ENCODE results near the gene IL18RAP.

IL18RAP gene

DNA sequence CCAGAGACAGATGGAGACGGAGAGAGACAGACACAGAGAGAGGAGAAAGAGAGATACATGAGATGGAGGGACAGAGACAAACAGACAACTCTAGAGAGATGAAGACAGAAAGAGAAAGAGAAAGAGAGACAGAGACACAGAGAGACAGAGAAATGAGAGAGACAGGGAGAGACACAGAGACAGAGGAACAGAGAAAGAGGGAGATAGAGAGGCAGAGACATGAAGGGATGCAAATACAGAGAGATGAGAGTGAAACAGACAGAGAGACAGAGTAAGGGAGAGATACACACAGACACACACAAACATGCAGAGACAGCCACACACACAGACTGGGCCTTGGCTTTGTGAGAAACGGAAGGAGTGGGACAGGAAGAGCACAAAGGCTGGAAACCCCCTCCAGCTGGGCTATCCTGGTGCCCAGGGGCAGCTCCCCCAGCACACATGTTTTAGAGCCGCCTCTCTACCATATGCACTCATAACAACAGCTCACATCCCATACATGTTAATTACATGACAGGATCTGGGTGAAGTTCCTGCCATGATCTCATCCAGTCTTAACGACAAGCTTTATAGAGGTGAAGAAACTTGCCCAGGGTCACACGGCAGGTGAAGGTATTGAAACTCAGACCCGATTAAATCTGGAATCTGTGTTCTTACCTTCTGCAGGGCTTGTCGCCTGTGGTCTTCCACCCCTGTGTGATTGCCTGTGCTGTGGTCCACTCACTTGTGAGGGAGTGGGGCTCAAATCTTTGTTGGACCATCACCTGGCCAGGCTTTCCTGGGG lies 35.0 kb upstream of the IL18RAP start:
- no peak overlapping the region for H3K27ac ChIP-seq
- no peak for TF ChIP-seq ZFX (IDR thresholded peaks at IDR 0.05; ENCODE audit: borderline replicate concordance)
- TF ChIP-seq, protein P1, sequence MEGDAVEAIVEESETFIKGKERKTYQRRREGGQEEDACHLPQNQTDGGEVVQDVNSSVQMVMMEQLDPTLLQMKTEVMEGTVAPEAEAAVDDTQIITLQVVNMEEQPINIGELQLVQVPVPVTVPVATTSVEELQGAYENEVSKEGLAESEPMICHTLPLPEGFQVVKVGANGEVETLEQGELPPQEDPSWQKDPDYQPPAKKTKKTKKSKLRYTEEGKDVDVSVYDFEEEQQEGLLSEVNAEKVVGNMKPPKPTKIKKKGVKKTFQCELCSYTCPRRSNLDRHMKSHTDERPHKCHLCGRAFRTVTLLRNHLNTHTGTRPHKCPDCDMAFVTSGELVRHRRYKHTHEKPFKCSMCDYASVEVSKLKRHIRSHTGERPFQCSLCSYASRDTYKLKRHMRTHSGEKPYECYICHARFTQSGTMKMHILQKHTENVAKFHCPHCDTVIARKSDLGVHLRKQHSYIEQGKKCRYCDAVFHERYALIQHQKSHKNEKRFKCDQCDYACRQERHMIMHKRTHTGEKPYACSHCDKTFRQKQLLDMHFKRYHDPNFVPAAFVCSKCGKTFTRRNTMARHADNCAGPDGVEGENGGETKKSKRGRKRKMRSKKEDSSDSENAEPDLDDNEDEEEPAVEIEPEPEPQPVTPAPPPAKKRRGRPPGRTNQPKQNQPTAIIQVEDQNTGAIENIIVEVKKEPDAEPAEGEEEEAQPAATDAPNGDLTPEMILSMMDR (IDR thresholded peaks at IDR 0.05) = no peak

DNA sequence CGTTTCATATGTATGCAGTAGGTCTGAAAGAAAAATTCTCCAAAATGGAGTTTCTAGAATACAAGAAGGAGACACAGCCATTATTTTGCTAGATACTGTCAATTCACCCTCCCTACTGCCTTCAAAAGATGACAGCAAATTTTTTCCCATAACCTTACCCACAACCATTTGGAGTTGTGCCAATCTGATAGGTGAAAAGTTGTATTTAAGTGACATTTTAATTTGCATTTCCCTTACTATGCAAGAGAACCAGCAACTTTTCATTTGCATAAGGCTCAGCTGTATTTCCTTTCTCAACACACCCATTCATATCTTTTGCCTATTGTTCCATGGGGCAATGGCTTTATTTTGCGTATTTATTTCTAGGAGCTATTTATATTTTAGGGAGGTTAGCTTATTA lies 31.4 kb upstream of the IL18RAP start:
- no peak overlapping the region for H3K27ac ChIP-seq
- TF ChIP-seq, protein P1 (IDR thresholded peaks at IDR 0.05) = no peak
- no peak for TF ChIP-seq ZFX (IDR thresholded peaks at IDR 0.05; ENCODE audit: borderline replicate concordance)

DNA sequence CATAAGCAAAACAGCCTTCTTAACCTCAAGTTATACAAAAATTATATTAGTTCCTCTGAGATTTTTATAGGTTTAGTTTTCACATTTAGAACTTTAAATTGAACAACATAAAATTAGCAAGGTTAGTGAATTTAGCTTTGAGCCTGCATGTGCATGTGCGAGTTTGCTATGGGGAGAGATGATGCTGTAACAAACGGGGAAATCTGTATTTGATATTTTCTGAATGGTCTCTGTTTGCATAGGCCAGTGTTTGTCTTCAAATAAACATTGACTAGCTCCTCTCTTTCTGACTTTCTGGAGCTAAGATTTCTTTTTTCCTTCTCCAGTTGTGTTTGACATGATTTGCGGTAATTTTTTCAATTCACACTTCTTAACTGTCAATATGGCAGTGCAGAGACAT lies 30.9 kb upstream of the IL18RAP start:
- H3K27ac ChIP-seq = no peak overlapping the region
- no peak for TF ChIP-seq ZFX (IDR thresholded peaks at IDR 0.05; ENCODE audit: borderline replicate concordance)
- TF ChIP-seq, protein P1 (IDR thresholded peaks at IDR 0.05) = no peak

DNA sequence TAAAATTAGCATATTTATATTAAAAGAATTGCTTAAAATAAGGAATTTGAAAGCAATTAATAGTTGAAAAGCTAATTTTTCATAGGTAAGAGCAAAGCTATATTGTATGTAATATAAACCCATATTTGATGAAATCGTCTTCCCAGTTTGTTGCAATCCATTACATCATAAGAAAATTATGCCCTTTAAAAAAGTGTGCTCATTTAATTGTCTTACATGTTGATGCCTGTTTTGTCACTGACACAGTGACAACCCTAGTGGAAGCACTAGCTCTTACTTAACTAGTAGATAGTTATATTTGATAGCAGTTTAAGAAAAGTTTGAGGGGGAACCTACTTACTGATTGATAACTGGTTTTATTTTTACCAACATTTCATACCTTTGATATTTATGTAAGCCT lies 30.0 kb upstream of the IL18RAP start:
- no peak overlapping the region for H3K27ac ChIP-seq
- no peak for TF ChIP-seq ZFX (IDR thresholded peaks at IDR 0.05; ENCODE audit: borderline replicate concordance)
- TF ChIP-seq, protein P1 (IDR thresholded peaks at IDR 0.05) = no peak

DNA sequence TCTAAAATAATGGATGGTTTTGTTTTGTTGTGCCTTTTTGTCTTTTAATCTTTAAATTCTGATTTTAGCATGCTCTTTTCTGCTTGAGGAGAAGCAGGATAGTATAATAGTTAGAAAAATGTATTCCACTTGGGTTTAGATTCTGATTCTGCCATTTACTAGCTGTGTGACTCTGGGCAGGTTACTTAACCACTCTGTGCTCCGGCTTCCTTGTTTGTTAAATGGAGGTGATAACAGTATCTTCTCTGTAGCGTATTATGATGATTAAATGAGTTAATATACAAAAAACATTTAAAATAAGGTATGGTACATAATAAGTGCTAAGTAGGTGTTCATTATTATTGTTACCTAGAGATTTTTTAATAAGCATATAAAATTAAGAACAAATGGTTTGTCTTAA lies 26.9 kb upstream of the IL18RAP start:
- H3K27ac ChIP-seq = no peak overlapping the region
- TF ChIP-seq ZFX (IDR thresholded peaks at IDR 0.05; ENCODE audit: borderline replicate concordance) = no peak
- TF ChIP-seq, protein P1 (IDR thresholded peaks at IDR 0.05) = no peak

DNA sequence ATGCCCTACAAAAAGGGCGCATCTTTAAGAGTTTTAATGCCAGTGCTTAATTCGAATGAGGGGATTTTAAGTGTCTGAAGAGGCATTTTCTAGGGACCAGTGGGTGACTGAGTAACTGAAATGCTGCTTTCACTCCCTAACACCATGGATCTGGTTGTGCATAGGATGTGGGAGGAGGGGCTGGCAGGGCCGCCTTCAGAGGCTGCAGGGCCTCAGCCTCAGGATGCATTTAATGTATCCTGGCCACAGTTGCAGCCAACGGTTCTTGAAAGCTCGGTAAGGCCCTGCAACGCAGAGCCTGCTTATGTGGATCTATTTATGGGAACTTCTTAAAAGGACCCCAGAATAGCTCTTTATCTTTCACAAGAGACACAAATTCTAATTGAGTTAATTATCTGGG lies 25.8 kb upstream of the IL18RAP start:
- H3K27ac ChIP-seq = no peak overlapping the region
- TF ChIP-seq, protein P1 (IDR thresholded peaks at IDR 0.05) = no peak
- TF ChIP-seq ZFX (IDR thresholded peaks at IDR 0.05; ENCODE audit: borderline replicate concordance) = no peak

DNA sequence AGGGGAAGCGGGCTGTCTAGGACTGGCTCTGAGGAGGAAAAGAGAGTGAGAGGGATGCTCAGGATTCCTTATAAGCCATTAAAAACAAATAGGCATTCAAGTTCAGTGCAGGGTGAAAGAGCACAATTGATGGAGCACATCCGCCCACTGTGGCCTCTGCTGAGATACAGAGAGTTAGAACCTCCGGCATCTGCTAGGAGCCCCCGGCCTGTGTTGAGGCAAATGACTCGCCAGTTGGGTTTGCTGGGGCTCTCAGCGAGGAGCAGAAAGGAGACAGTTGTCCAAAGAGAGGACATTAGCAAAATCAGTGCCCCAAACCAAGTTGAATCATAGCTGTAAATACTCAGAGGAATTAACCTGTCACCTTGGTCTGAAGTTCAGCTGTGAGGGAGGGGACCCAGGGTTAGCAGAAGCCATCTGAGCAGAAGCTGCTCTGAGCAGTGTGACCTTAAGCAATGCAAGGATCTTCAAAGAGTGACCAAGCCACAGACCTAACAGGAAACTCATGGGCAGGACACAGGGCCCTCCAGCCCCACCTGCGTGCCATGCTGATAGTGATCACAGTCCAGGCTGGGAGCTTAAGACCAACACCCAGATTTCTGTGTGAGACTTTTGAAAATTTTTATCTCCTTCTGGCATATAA lies 23.3 kb upstream of the IL18RAP start:
- no peak for TF ChIP-seq ZFX (IDR thresholded peaks at IDR 0.05; ENCODE audit: borderline replicate concordance)
- TF ChIP-seq, protein P1 (IDR thresholded peaks at IDR 0.05) = no peak
- no peak overlapping the region for H3K27ac ChIP-seq
